ENCODE measurements around the gene LHPP.
A peak's percentile ranks its signal among the peaks of the same experiment; 100 is the strongest.
"Not testable (repeated sequence)": the region's sequence is repeated elsewhere in the genome, so short reads cannot be mapped to it uniquely, and the experiment has no call there.

Gene LHPP, protein sequence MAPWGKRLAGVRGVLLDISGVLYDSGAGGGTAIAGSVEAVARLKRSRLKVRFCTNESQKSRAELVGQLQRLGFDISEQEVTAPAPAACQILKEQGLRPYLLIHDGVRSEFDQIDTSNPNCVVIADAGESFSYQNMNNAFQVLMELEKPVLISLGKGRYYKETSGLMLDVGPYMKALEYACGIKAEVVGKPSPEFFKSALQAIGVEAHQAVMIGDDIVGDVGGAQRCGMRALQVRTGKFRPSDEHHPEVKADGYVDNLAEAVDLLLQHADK

GRCh38 chr10:124461642-124462347, at the start of gene LHPP:
Gene LHPP, plus strand, starts transcription at chr10:124461823. Its CDS starts 40 bp downstream, at chr10:124461863.
- peak; percentile 76 for DNase-seq

GRCh38 chr10:124414076-124414475, 47.5 kb upstream of the LHPP start:
- DNase-seq = no peak

GRCh38 chr10:124415210-124415609, 46.4 kb upstream of the LHPP start:
- DNase-seq = no peak

DNA sequence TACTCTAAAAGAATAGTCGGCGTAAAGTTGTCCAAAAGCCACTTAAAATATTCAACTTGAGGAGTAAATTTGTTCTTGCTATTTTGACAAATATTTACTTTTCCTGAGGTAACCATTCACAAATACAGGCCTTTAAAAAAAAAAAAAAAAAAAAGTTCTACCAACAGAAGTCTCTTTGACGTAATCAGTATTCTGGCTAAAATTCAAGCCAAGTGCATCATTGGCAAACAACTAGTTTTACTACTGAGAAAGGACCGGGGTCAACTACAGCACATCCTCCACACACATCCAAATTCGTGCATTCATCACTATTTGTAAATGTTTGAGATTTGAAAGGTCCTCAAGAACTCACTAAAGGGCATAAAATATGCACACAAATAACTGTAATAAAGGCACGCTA, 44.9 kb upstream of the LHPP start:
- no peak for DNase-seq

GRCh38 chr10:124417895-124418725, 43.5 kb upstream of the LHPP start:
- peak; percentile 13 for DNase-seq

- DNase-seq = peak; percentile 94
Measured at GRCh38 chr10:124418726-124419501, 42.7 kb upstream of the LHPP start, which contains the start of gene OAT. Gene OAT, minus strand, starts transcription at chr10:124418923. Its CDS starts 6,752 bp downstream, at chr10:124412171.

GRCh38 chr10:124419635-124420034, 42.0 kb upstream of the LHPP start:
- DNase-seq = no peak

DNA sequence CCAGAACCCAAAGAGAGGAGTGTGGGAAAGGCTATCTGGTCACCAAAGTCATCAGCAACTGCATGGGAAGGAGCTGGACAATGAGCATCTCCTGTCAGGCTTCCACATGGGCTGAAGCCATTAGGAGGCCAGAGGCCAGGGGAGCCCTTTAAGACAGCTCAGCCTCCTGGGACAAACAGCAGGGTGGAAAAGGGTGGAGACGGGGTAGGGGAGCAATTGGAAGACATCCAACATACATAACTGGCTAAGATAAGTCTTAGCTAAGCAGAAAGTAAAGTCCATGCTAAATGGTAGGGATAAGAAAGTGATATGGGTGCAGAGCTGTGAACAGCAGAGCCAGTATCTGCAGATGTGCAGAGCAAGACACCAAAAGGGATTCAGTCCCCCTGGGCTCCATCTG, 41.4 kb upstream of the LHPP start:
- no peak for DNase-seq

- no peak for DNase-seq
Measured at GRCh38 chr10:124422742-124423141, 38.9 kb upstream of the LHPP start.

- no peak for DNase-seq
Measured at GRCh38 chr10:124423813-124424212, 37.8 kb upstream of the LHPP start.

DNA sequence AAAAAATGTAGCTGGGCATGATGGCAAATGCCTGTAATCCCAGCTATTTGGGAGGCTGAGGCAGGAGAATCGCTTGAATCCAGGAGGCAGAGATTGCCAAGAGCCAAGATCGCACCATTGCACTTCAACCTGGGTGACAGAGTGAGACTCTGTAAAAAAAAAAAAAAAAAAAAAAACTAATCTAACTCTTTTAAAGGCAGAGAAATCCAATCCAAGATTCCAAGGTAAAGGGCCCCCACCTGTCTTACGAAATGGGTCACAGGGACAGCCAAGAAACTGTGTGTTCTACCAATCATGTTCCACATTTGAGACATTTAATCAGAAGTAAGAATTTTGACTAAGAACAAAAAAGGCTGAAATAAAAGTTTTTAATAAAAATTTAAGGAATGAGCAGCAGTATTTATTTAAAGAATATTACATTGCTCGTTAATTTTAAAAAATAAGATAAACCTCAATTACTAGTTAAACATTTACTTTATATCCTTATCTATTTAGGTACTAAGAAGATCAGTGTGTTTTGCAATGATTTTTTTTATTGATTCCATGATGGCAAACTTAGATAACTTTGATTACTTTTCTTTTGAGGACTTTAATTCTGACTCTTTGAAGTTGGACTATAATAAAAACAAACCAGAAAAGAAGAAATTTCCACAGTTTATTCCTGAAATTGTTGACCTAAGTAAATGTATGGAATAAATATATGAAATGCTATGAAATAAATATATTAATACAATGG, 36.2 kb upstream of the LHPP start:
- DNase-seq = no peak

GRCh38 chr10:124428207-124428777, 33.3 kb upstream of the LHPP start:
- DNase-seq = no peak

DNA sequence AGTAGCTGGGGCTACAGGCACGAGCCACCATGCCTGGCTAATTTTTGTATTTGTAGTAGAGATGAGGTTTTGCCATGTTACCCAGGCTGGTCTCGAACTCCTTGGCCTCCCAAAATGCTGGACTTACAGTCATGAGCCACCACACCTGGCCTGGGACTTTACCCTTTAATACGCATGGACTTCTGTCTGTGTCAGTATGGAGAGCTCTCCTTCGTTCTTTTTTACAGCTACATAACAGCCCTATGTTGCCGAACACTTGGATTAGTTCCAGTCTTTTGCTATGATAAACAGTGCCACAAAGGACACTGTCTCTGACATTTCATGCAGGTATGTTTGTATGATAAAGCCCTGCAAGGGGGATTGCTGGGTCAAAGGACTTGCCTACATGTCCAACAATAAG, 32.0 kb upstream of the LHPP start:
- DNase-seq = no peak

- no peak for DNase-seq
Measured at GRCh38 chr10:124430077-124430476, 31.5 kb upstream of the LHPP start.

- DNase-seq = no peak
Measured at GRCh38 chr10:124433461-124433860, 28.2 kb upstream of the LHPP start.

- DNase-seq = not testable (repeated sequence)
Measured at GRCh38 chr10:124435683-124436082, 25.9 kb upstream of the LHPP start.

DNA sequence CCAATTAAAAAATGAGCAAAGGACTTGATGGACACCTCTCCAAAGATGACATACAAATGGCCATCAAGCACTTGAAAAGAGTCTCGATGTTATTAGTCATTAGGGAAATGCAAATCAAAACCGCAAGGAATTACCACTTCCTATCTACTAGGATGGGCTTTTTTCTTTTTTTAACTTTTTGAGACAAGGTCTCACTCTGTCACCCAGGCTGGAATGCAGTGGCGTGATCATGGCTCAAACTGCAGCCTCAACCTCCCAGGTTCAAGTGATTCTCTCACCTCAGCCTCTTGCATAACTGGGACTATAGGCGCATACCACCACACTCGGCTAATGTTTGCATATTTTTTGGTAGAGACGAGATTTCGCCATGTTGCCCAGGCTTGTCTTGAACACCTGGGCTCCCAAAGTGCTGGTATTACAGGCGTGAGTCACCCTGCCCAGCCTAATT, 25.4 kb upstream of the LHPP start:
- DNase-seq = no peak

GRCh38 chr10:124441694-124442093, 19.9 kb upstream of the LHPP start:
- not testable (repeated sequence) for DNase-seq

DNA sequence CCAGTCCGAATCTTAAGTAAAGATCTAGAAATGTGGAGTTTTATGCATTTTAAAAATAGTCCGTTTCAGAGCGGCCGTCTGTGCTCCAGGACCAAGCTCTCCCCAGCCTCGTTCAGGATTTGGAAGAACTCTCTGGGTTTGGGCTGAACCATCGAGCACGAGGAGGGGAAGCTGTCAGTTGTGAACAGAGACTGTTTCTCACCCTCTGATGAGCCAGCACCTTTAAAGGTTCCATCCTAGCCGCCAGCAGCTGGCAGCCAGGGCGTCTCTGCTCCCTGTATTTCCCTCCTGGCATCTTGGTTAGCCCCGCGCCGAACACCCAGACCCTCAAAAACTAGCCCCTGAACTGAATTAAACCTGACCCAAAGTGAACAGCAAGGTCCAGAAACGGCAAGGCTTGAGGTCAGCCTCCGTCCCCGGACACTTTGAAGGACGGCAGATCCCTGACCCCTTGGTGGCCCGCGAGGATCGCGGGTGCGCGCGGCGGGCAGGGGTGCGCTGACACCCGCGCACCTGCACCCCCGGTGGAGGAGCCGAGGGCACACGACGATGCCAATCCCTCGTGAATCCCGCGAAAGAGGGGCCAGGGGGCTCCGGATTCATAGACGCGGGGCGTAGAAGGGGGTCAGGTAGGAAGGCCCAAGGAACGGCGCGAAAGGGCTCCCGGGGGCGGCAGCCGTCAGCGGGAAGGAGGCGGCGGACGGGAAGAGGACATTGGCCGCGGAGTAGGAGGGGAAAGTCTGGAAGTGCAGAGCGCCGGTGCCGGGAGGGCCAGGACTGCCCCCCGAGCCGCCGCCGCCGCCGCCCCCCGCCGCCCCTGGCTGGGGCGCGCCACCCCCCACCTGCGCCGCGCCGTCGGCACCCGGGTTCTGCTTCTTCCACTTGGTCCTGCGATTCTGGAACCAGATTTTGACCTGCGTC, 14.5 kb upstream of the LHPP start:
- DNase-seq = no peak

GRCh38 chr10:124447751-124448466, 13.7 kb upstream of the LHPP start:
- DNase-seq = no peak

Data from activated T-cell treated with anti-CD3 and anti-CD28 coated beads for 4 hours (primary cell).